SK-N-SH (cell line): ENCODE data around the gene PCSK5.

Experiments
- CTCF ChIP-seq: fragments of 200-600 bp; sonication (generic); IDR thresholded peaks from 2 replicates; pipeline ENCODE4 v1.6.1; 2017; ENCODE audit warnings: antibody characterized with exemption, mild to moderate bottlenecking, moderate library complexity
- ELF1 ChIP-seq: IDR thresholded peaks from 2 replicates; pipeline ENCODE4 v1.4.0; 2012
- EP300 ChIP-seq, 2 experiments: IDR thresholded peaks; 2 replicates each; pipeline versions ENCODE4 v1.4.0 to v1.6.1; 2012; ENCODE audit warnings: borderline replicate concordance in 1 of 2, low read depth in 1 of 2, low read length in 1 of 2
- NRF1 ChIP-seq: IDR thresholded peaks from 2 replicates; pipeline ENCODE4 v1.6.1; 2012; ENCODE audit warnings: low read depth, mild to moderate bottlenecking, low read length
- POLR2AphosphoS5 ChIP-seq: IDR thresholded peaks from 2 replicates; pipeline ENCODE4 v1.6.1; 2012; ENCODE audit warnings: low read depth, low read length
- REST ChIP-seq: IDR thresholded peaks from 2 replicates; pipeline ENCODE4 v1.6.1; 2012; ENCODE audit warnings: mild to moderate bottlenecking, low read depth, low read length, moderate library complexity
- YY1 ChIP-seq: IDR thresholded peaks from 2 replicates; pipeline ENCODE4 v1.4.0; 2012; ENCODE audit warnings: low read depth, mild to moderate bottlenecking

- TF ChIP-seq CTCF (peak; percentile 54), EP300 (IDR thresholded peaks at IDR 0.05; ENCODE audit: borderline replicate concordance in 1 of 2, low read depth in 1 of 2, low read length in 1 of 2) (no peak), POLR2AphosphoS5 (no peak), NRF1 (no peak), YY1 (no peak), ELF1 (no peak), REST (no peak)
These were observed 35.0 kb upstream of the PCSK5 start for GRCh38 chr9:75855509-75855908.
